ENCODE measurements around the gene CC2D1A.

Gene CC2D1A

GRCh38 chr19:13905634-13906520, at the start of gene CC2D1A, which contains the start of gene BRME1:
Gene CC2D1A (plus strand): TSS chr19:13906201. CDS start chr19:13906442, 241 bp downstream.
Gene BRME1 (minus strand): TSS chr19:13906117. CDS start chr19:13904892, 1,225 bp downstream.
- ATAC-seq: peak; percentile 99
- peak; percentile 98 for DNase-seq

GRCh38 chr19:13856497-13856896, 49.5 kb upstream of the CC2D1A start:
- ATAC-seq (no peak), DNase-seq (no peak)

GRCh38 chr19:13859361-13859880, 46.6 kb upstream of the CC2D1A start:
- ATAC-seq (no peak), DNase-seq (no peak)

GRCh38 chr19:13860679-13861391, 45.2 kb upstream of the CC2D1A start:
- ATAC-seq: no peak

GRCh38 chr19:13861392-13861713, 44.6 kb upstream of the CC2D1A start:
- peak; percentile 54 for DNase-seq

More at GRCh38 chr19:13860679-13861391, 45.2 kb upstream of the CC2D1A start:
- no peak for DNase-seq

GRCh38 chr19:13861714-13862531, 44.1 kb upstream of the CC2D1A start:
- peak; percentile 93 for ATAC-seq
- peak; percentile 94 for DNase-seq

More at GRCh38 chr19:13861392-13861713, 44.6 kb upstream of the CC2D1A start:
- peak; percentile 48 for ATAC-seq

GRCh38 chr19:13864046-13864666, 41.8 kb upstream of the CC2D1A start:
- peak; percentile 26 for DNase-seq
- no peak for ATAC-seq

- peak; percentile 30 for DNase-seq
- ATAC-seq: no peak
Measured at GRCh38 chr19:13864667-13865570, 41.1 kb upstream of the CC2D1A start.

GRCh38 chr19:13865571-13866462, 40.2 kb upstream of the CC2D1A start:
- ATAC-seq (no peak), DNase-seq (peak; percentile 46)

GRCh38 chr19:13866463-13867046, 39.4 kb upstream of the CC2D1A start:
- DNase-seq: no peak
- no peak for ATAC-seq

- no peak for DNase-seq
- ATAC-seq: no peak
Measured at GRCh38 chr19:13868663-13869062, 37.3 kb upstream of the CC2D1A start.

- DNase-seq (no peak), ATAC-seq (no peak)
Measured at GRCh38 chr19:13869281-13869680, 36.7 kb upstream of the CC2D1A start.

- DNase-seq (no peak), ATAC-seq (no peak)
Measured at GRCh38 chr19:13870873-13871272, 35.1 kb upstream of the CC2D1A start.

GRCh38 chr19:13872339-13872694, 33.7 kb upstream of the CC2D1A start:
- DNase-seq (no peak), ATAC-seq (no peak)

- peak; percentile 70 for ATAC-seq
- peak; percentile 56 for DNase-seq
Measured at GRCh38 chr19:13872695-13873389, 33.2 kb upstream of the CC2D1A start.

GRCh38 chr19:13873834-13874515, 32.0 kb upstream of the CC2D1A start:
- ATAC-seq: no peak

GRCh38 chr19:13875824-13876223, 30.2 kb upstream of the CC2D1A start:
- no peak for ATAC-seq
- DNase-seq: no peak

More at GRCh38 chr19:13873834-13874515, 32.0 kb upstream of the CC2D1A start:
- no peak for DNase-seq

GRCh38 chr19:13876834-13877233, 29.2 kb upstream of the CC2D1A start, which contains the start of gene NANOS3:
Gene NANOS3 (plus strand): TSS chr19:13877134. CDS start chr19:13877249, 115 bp downstream.
- DNase-seq (no peak), ATAC-seq (no peak)

Measured in stimulated activated naive CD8-positive, alpha-beta T cell treated with anti-CD3 and anti-CD28 coated beads, Interleukin-15, Interleukin-2, amounts not matched to agents 100 U/mL and 50 U/mL, for 24 hours (primary cell).